SK-N-SH (cell line): ENCODE data around the gene PIGC. TPM values are rescaled to one million over a fixed set of nuclear protein-coding genes. Genes with fewer than 3 reads are reported as not detected.
"Not testable (repeated sequence)": the region's sequence is repeated elsewhere in the genome, so short reads cannot be mapped to it uniquely, and the experiment has no call there.

Experiments
- CTCF ChIA-PET: fragments of 300-600, 350-600 bp; formaldehyde crosslinking; extraction: SDS; loops from one replicate; lab custom pipeline; 2021; lab: Yijun Ruan, JAX
- POLR2A ChIA-PET: fragments of 350-600 bp; sonication (Branson Sonifier 250); formaldehyde crosslinking; extraction: SDS; loops from one replicate; lab custom pipeline; 2020; ENCODE audit warnings: antibody characterized with exemption, inconsistent platforms; lab: Yijun Ruan, JAX
- DNase-seq: peaks from one replicate; pipeline ENCODE4 v3.0.0; 2012
- H2AFZ ChIP-seq: fragments of 200-600 bp; sonication (generic); 2 replicates; pipeline ENCODE4 v1.8.1; 2016; ENCODE audit warnings: antibody characterized with exemption, mild to moderate bottlenecking, low read depth
- H3F3A ChIP-seq: fragments of 200-600 bp; sonication (generic); replicated peaks from 2 replicates; pipeline ENCODE3; 2016; ENCODE audit warnings: antibody characterized with exemption, mild to moderate bottlenecking; ENCODE audit not compliant: insufficient read depth
- H3K27ac ChIP-seq, 2 experiments: fragments of 200-500 bp in 1 of 2; fragments of 200-600 bp in 1 of 2; sonication (Bioruptor generic) in 1 of 2; sonication (generic), shearing (Covaris generic) in 1 of 2; 2 replicates each; pipeline versions ENCODE4 v1.5.1 to v1.6.1; 2014 to 2016; ENCODE audit warnings: low read depth in 2 of 2, inconsistent platforms in 1 of 2, low read length in 1 of 2, mild to moderate bottlenecking in 1 of 2, mixed read lengths in 1 of 2
- H3K27me3 ChIP-seq: fragments of 200-600 bp; sonication (generic), shearing (Covaris generic); 2 replicates; pipeline ENCODE4 v1.6.1; 2016; ENCODE audit warnings: mixed run types; ENCODE audit not compliant: insufficient read depth
- H3K36me3 ChIP-seq, 2 experiments: fragments of 200-500 bp in 1 of 2; fragments of 200-600 bp in 1 of 2; sonication (Bioruptor generic) in 1 of 2; sonication (generic) in 1 of 2; replicated peaks in 1 of 2; 2 replicates each; pipeline versions ENCODE3 to v1.5.1; 2014 to 2016; ENCODE audit warnings: low read length in 1 of 2, mild to moderate bottlenecking in 1 of 2; ENCODE audit not compliant: insufficient read depth in 2 of 2, control insufficient read depth in 1 of 2
- H3K4me1 ChIP-seq, 2 experiments: fragments of 200-500 bp in 1 of 2; fragments of 200-600 bp in 1 of 2; sonication (Bioruptor generic) in 1 of 2; sonication (generic), shearing (Covaris generic) in 1 of 2; 2 replicates each; pipeline versions ENCODE4 v1.5.1 to v1.6.1; 2014 to 2016; ENCODE audit warnings: low read depth in 1 of 2, low read length in 1 of 2, mixed run types in 1 of 2; ENCODE audit not compliant: insufficient read depth in 2 of 2, control insufficient read depth in 1 of 2
- H3K4me2 ChIP-seq: fragments of 200-600 bp; sonication (generic), shearing (Covaris generic); 2 replicates; pipeline ENCODE4 v1.6.1; 2017; ENCODE audit warnings: mixed run types
- H3K4me3 ChIP-seq, 2 experiments: fragments of 200-500 bp in 1 of 2; fragments of 200-600 bp in 1 of 2; sonication (Bioruptor generic) in 1 of 2; sonication (generic), shearing (Covaris generic) in 1 of 2; 2 replicates each; pipeline versions ENCODE4 v1.5.1 to v1.8.1; 2014 to 2016; ENCODE audit warnings: low read depth in 2 of 2, inconsistent platforms in 1 of 2, low read length in 1 of 2, mild to moderate bottlenecking in 1 of 2, mixed read lengths in 1 of 2, moderate library complexity in 1 of 2
- H3K79me2 ChIP-seq: fragments of 200-600 bp; sonication (generic); 2 replicates; pipeline ENCODE4 v1.8.1; 2017; ENCODE audit warnings: mild to moderate bottlenecking; ENCODE audit not compliant: insufficient read depth
- H3K9ac ChIP-seq: fragments of 200-600 bp; sonication (generic); 2 replicates; pipeline ENCODE4 v1.6.1; 2017; ENCODE audit warnings: mixed run types
- H3K9me2 ChIP-seq: fragments of 200-600 bp; sonication (generic); 2 replicates; pipeline ENCODE4 v1.6.1; 2017; ENCODE audit warnings: mixed run types
- H3K9me3 ChIP-seq: fragments of 200-600 bp; sonication (generic); 2 replicates; pipeline ENCODE4 v1.6.1; 2017; ENCODE audit warnings: mixed run types, mild to moderate bottlenecking, moderate library complexity
- H4K20me1 ChIP-seq: fragments of 200-600 bp; sonication (generic); 2 replicates; pipeline ENCODE4 v1.6.1; 2017; ENCODE audit warnings: mild to moderate bottlenecking, mixed run types; ENCODE audit not compliant: insufficient read depth
- EP300 ChIP-seq, 2 experiments: IDR thresholded peaks; 2 replicates each; pipeline versions ENCODE4 v1.4.0 to v1.6.1; 2012; ENCODE audit warnings: borderline replicate concordance in 1 of 2, low read depth in 1 of 2, low read length in 1 of 2
- GATA2 ChIP-seq: sonication (generic); formaldehyde crosslinking; IDR thresholded peaks from 2 replicates; pipeline ENCODE4 v1.5.0; 2020; ENCODE audit warnings: mild to moderate bottlenecking, missing genetic modification reagents
- NFIC ChIP-seq: IDR thresholded peaks from 2 replicates; pipeline ENCODE4 v1.4.0; 2012; ENCODE audit warnings: borderline replicate concordance
- NRF1 ChIP-seq: IDR thresholded peaks from 2 replicates; pipeline ENCODE4 v1.6.1; 2012; ENCODE audit warnings: low read depth, mild to moderate bottlenecking, low read length
- TAF1 ChIP-seq: IDR thresholded peaks from 2 replicates; pipeline ENCODE4 v1.6.1; 2012; ENCODE audit warnings: low read depth, mild to moderate bottlenecking, low read length, moderate library complexity, borderline replicate concordance
- TEAD4 ChIP-seq: IDR thresholded peaks from 2 replicates; pipeline ENCODE4 v1.4.0; 2012; ENCODE audit warnings: mild to moderate bottlenecking, borderline replicate concordance; ENCODE audit not compliant: insufficient read depth
- WGBS: methylation state at CpG from one replicate; pipeline ENCODE4 v1.1.6; 2017; ENCODE audit warnings: low lambda C conversion rate; 5-methylcytosine and 5-hydroxymethylcytosine counted together
- polyA plus RNA-seq, 3 experiments: library from polyadenylated mRNA; depleted of rRNA; stranded (reverse); fragments of >200 nt; gene quantifications; 2 replicates each; pipeline ENCODE4 v1.2.3, GENCODE V29; 2012
- TF ChIP-seq, protein P1 (sequence below): IDR thresholded peaks from 2 replicates; pipeline ENCODE4 v1.4.0; 2012; ENCODE audit warnings: low read depth, borderline replicate concordance
- TF ChIP-seq, protein P2 (sequence below): fragments of 150-350 bp; IDR thresholded peaks from 2 replicates; pipeline ENCODE4 v1.6.1; 2016; ENCODE audit warnings: mild to moderate bottlenecking, low read depth, low read length

The PIGC gene
- polyA plus RNA-seq, 1 of the 3 experiments (the other 2 are of a cell fraction): 20.6 TPM

DNA sequence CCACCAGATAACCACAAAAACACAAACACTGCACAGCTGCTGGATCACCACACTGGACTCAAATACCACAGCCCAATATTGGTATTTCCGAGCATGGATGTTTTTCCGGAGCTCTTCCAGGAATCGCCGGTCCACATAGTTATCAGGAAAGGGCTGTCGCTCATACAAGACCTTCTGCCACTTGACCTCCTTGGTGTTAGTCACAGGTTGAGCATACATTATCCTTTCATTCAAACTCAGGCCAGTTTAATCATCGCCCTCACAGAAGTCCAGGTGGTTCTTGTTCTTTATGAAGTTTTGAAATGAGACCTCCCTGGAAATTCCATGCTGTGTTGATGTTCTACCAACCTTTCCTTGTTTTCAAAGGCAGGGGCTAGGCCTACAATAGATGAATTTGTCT is 1.5 kb downstream of the PIGC start:
- Histone ChIP-seq H3K4me2 (peak overlapping the region; percentile 77), H3K36me3 (peaks cover 14 to 22% of the 10 kb centered on the region in 2 experiments), H4K20me1 (no peaks in the 10 kb centered on the region), H3K4me3 (peak overlapping the region in 1 of 2 experiments; percentile 89; a peak in 1 of 4 replicates), H3K9me3 (no peaks in the 10 kb centered on the region), H2AFZ (no peak overlapping the region), H3K9me2 (no peaks in the 10 kb centered on the region), H3K79me2 (peaks cover 31% of the 10 kb centered on the region), H3K4me1 (peaks cover 0 to 12% of the 10 kb centered on the region in 2 experiments; a peak in 3 of 4 replicates), H3K27me3 (no peaks in the 10 kb centered on the region), H3K9ac (no peak overlapping the region), H3F3A (no peaks in the 10 kb centered on the region), H3K27ac (no peak overlapping the region)
- CTCF ChIA-PET: interaction anchor here (2.7 to 2.9 kb wide), 2 partner anchors 10 to 439 kb away, joined by 12 to 21 read pairs; no protein-coding TSS in a partner anchor
- DNase-seq: no peak
- 99% methylated on average over 5 of the region's 6 CpGs for WGBS
- POLR2A ChIA-PET: no interaction called here
- no peak for TF ChIP-seq GATA2
- TF ChIP-seq, protein P1, sequence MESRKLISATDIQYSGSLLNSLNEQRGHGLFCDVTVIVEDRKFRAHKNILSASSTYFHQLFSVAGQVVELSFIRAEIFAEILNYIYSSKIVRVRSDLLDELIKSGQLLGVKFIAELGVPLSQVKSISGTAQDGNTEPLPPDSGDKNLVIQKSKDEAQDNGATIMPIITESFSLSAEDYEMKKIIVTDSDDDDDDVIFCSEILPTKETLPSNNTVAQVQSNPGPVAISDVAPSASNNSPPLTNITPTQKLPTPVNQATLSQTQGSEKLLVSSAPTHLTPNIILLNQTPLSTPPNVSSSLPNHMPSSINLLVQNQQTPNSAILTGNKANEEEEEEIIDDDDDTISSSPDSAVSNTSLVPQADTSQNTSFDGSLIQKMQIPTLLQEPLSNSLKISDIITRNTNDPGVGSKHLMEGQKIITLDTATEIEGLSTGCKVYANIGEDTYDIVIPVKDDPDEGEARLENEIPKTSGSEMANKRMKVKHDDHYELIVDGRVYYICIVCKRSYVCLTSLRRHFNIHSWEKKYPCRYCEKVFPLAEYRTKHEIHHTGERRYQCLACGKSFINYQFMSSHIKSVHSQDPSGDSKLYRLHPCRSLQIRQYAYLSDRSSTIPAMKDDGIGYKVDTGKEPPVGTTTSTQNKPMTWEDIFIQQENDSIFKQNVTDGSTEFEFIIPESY: no peak
- TF ChIP-seq NRF1: no peak
- TF ChIP-seq TAF1: no peak
- TF ChIP-seq, protein P2, sequence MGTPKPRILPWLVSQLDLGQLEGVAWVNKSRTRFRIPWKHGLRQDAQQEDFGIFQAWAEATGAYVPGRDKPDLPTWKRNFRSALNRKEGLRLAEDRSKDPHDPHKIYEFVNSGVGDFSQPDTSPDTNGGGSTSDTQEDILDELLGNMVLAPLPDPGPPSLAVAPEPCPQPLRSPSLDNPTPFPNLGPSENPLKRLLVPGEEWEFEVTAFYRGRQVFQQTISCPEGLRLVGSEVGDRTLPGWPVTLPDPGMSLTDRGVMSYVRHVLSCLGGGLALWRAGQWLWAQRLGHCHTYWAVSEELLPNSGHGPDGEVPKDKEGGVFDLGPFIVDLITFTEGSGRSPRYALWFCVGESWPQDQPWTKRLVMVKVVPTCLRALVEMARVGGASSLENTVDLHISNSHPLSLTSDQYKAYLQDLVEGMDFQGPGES: no peak
- TF ChIP-seq EP300 (IDR thresholded peaks at IDR 0.05; ENCODE audit: borderline replicate concordance in 1 of 2, low read depth in 1 of 2, low read length in 1 of 2): no peak
- no peak for TF ChIP-seq TEAD4
- no peak for TF ChIP-seq NFIC

DNA sequence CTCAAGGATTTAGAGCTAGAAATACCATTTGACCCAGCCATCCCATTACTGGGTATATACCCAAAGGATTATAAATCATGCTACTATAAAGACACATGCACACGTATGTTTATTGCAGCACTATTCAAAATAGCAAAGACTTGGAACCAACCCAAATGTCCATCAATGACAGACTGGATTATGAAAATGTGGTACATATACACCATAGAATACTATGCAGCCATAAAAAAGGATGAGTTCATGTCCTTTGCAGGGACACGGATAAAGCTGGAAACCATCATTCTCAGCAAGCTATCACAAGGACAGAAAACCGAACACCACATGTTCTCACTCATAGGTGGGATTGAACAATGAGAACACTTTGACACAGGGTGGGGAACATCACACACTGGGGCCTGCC is 6.7 kb downstream of the PIGC start:
- H3F3A ChIP-seq, DNase-seq, H3K9ac ChIP-seq, H3K4me3 ChIP-seq, H3K27me3 ChIP-seq, H3K9me3 ChIP-seq, H3K27ac ChIP-seq, POLR2A ChIA-PET, H3K9me2 ChIP-seq, H3K4me2 ChIP-seq, H2AFZ ChIP-seq, H4K20me1 ChIP-seq, CTCF ChIA-PET, H3K4me1 ChIP-seq: not testable (repeated sequence)
- WGBS: 89% methylated on average over 3 of the region's 3 CpGs
- peaks cover 11 to 22% of the 10 kb centered on the region in 2 experiments for H3K36me3 ChIP-seq
- peaks cover 27% of the 10 kb centered on the region for H3K79me2 ChIP-seq
